ENCODE measurements around the gene FBXW10.
"Not testable (repeated sequence)": the region's sequence is repeated elsewhere in the genome, so short reads cannot be mapped to it uniquely, and the experiment has no call there.

FBXW10 gene, protein sequence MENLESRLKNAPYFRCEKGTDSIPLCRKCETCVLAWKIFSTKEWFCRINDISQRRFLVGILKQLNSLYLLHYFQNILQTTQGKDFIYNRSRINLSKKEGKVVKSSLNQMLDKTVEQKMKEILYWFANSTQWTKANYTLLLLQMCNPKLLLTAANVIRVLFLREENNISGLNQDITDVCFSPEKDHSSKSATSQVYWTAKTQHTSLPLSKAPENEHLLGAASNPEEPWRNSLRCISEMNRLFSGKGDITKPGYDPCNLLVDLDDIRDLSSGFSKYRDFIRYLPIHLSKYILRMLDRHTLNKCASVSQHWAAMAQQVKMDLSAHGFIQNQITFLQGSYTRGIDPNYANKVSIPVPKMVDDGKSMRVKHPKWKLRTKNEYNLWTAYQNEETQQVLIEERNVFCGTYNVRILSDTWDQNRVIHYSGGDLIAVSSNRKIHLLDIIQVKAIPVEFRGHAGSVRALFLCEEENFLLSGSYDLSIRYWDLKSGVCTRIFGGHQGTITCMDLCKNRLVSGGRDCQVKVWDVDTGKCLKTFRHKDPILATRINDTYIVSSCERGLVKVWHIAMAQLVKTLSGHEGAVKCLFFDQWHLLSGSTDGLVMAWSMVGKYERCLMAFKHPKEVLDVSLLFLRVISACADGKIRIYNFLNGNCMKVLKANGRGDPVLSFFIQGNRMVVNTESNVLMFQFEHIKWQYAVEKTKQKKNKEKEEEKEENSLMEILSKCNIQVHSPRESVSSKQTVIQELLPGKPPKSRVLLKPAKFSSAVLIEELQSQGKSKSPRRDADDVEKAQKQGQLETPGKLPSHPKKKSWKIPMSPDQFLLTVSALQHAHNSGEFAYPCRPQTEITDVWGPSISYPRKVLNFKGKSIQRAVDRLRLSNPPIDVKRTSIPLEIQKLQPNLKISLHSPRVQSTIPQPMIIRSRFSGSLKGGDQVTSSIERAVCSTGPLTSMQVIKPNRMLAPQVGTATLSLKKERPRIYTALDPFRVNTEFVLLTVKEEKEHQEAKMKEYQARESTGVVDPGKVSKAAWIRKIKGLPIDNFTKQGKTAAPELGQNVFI

DNA sequence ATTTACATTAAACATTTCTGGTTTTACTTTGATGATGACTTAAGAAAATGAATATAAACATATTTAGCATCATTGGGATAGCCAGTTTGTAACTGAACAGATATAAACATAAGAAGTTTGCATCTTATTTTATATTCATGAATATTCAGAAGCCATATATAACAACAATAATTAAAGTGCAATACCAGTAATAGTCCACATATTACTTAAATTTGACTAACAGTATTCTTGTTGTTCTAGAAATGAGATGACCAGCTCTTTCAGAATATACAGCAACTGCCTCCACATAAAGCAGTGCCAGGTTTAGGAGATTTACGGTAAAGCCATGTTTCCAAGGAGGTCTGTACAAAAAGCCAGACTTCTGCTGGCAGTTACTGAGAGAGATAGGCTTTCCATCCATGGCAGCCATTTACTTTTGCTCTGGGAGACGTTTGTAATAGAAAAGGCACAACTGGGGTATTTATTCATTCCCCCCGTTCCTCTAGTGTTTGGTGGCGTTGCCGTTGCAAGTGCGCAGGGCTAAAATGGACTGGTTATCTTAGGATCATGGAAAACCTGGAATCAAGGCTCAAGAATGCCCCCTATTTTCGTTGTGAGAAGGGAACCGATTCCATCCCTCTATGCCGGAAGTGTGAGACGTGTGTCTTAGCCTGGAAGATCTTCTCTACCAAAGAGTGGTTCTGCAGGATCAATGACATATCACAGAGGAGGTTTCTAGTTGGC is at the start of gene FBXW10:
TSS of gene FBXW10 (plus strand) at position 356 of the 723 bp plus-strand sequence. CDS start at position 547, 191 bp downstream.
- DNase-seq, result not testable (repeated sequence)

DNA sequence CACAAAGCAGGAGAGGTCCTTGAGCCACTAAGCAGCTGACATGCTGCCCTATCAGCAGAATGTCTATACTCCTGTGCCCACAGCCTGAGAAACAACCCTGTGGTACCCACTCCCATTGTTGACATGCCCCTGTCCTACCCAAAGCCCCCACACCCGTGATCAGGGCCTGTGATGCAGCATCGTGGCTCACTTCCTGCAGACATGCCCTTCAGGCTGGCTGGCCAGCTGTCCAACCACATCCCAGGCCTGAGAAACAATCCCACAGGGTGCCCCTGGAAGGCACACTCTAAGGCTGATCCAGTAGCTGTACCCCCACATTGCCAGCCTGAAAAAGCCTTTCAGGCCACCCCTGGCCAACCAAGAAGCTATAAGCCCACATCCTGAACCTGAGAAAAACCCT is 48.7 kb upstream of the FBXW10 start:
- not testable (repeated sequence) for DNase-seq

DNA sequence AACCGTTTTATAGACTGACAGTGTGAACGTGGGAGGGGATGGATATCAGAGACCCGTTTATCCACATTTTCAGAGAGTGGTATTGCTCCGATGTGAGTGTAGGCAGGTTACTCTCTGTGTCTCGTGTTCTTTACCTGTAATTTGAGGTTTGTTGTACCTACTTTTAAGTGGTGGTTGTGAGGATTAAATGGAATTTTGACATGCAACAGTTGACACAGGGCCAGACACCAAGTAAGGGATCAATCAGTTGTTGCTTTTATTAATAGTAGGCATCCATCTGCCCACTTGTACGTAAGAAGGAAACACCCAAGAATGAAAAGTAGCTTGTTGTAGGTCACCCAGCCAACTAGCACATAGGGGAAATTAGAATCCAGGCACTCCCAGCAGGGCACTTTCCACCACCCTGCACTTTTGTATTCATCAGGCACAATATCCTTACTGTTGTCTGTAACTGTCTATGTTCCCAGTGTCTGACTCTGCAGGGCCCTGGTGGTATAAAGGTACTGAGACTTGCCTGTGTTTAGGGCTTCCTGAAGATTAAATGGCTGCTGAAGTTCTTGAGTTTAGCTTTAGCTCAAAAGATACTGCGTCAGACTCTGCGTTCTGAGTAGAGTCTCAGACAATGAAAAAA is 45.3 kb upstream of the FBXW10 start:
- DNase-seq, result not testable (repeated sequence)

DNA sequence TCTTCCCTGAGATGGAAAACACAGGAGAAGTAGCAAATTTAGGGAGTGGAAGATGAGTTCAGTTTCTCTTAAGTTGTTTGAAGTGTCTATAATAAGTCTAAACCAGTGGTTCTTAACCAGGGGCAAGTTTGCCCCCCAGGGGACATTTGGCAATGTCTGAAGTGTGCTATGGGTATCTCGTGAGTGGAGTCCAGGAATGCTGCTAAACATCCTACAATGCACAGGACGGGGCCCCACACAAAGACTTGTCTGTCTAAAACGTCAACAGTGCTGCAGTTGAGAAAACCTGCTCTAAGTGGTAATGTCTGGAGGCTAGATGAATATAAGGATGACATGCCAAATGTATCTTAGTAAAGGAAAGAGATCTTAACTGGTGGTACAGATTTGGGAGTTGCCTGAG is 37.9 kb upstream of the FBXW10 start:
- DNase-seq, result not testable (repeated sequence)

DNA sequence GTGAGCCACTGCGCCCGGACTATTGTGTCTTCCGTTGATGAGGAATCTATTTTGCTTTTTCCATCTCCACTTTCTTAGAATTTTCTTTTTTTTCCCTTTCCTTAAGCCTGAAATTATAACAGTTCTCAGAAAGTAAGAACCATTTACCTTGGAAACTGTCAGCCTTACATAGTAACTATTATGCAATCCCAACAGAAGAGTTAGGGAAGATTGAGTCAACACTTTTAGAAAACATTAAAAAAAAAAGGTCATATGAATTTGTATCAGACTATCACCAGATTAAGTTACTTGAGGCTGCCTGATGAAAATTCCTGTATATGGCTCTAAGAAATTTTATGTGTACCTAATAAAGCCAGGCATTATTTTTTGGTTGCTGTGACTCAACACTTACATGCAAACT is 35.6 kb upstream of the FBXW10 start:
- not testable (repeated sequence) for DNase-seq

DNA sequence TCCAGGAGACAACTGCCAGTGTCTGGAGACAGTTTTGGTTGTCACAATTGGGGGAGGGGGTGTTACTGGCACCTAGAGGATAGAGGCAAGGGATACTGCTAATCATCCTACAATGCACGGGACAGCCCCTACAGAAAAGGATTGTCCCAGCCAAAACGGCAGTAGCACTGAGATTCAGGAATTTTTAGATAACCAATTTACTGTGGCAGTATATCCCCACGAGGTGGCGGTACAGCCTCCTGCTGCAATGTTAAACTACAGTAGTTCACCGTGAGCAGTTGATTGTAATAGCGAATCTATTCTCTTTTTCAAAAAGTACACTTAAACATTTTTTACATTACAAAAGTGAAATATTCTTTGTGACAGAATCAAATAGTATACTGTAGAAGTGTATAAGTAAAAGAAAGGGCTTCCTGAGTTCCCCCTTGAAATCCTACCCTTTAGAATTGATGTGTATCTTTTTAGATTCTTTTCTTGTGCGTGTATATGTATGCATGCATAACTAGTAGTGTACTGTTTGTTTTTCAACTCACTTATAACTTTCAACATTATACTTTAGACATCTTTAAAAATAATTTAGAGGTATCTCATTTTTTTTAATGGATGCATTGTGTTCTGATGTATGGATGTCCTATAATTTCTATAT is 31.4 kb upstream of the FBXW10 start:
- DNase-seq, result peak; percentile 52

DNA sequence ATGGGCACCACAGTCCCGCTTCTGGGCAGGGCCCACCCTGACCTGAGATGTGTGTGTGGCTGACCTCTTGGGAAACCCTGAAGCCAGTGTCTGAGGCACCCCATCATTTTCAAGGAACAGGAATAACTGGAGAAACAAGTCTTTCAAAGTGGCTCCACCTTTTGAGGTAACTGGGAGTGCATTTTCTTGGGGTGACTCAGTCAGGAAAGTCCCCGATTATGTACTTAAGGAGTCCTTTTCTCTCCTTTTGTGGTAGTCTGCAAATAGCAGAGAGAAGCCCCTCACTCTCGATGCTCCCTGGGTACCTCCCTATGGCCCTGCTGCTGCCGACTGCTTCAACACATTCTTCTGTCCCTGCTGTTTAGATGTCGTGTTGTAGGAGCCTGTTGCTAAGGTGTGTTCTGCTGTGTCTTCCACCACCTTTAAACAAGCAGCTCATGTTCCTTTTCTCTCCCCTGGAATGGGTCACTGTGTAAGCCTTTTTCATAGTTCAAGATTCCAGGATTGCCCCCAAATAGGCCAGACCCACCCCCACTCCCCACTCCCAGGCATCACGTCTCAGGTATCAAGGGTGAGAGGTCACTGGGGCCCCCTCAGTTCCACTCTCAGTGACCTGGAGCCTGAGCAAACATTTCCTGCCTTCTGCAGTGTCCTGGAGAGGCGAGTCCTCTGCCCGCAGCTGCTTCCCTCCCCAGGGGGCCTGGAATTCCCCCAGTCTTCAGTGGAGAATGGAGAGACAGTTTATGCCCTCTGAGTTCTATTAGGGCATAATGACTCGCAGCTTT is 25.0 kb upstream of the FBXW10 start:
- DNase-seq, result peak; percentile 38

DNA sequence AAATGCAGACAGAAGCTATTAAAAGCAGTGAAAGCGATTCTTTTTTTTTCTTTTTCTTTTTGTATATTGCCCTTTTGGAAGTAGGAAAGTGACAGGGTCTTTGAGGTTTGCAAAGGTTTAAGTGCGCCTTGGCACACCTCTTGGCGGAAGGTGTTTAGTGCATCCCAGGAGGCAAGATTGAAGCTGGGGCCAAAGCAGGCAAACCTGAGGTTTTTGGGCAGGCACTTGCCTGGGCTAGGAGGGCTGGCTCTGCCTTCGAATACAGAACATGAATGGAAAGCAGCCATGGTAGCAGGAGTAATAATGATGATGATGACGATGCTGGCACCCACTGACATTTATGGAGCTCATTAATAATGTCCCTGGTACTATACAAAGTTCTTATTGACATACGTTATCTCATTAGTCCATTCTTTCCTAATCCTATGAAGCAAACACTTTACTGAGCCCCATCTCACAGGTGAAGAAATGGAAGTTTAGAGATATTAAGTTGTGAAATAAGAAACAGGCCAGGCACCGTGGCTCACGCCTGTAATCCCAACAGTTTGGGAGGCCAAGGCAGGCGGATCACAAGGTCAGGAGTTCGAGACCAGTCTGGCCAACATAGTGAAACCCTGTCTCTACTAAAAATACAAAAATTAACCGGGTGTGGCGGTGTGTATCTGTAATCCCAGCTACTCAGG is 24.3 kb upstream of the FBXW10 start:
- not testable (repeated sequence) for DNase-seq

DNA sequence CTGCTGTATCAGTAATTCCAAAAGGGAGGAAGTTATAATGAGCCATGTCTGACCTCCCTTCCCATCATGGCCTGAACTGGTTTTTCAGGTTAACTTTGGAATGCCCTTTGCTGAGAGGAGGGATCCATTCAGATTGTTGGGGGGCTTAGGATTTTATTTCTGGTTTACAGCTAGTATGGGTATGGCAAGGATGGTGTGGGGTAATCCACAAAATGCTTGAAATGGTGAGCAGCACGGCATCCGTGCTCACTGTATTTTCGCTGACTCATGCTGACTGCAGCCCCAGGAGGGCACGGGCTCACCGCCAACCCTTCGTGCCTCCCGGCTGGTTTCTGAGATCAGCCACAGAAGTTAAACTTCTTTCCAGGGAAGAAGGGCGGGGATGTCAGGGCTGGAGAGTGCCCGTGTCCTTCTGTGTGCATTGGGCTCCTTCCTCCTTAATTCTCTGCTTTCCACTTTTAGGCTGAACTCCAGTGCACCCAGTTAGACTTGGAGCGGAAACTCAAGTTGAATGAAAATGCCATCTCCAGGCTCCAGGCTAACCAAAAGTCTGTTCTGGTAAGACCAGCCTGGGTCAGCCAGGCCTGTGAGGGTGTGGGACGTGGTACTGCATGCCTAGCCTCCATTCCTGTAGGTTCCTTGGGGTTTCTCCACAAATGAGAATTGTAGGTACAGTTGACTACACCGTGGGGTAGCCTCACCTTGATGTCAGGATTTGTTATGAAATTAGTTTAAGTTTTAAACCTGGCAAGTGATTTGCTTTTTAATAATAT is 21.9 kb upstream of the FBXW10 start:
- DNase-seq, result not testable (repeated sequence)

DNA sequence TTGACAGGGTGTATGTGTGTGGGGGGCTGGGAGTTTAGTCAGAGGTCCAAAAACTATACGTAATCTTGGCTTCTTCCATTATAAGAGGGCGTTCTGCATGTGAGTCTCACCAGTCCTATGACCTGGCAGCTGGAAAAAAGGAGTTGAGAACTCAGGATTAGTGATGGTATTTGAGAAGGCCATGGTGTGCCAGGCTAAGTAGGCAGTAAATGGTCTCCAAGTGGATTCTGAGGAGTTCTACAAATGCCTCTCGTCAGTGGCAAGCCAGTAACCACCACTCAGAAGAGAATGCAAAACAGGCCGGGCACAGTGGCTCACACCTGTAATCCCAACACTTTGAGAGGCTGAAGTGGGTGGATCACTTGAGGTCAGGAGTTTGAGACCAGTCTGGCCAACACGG is 21.2 kb upstream of the FBXW10 start:
- DNase-seq, result not testable (repeated sequence)

DNA sequence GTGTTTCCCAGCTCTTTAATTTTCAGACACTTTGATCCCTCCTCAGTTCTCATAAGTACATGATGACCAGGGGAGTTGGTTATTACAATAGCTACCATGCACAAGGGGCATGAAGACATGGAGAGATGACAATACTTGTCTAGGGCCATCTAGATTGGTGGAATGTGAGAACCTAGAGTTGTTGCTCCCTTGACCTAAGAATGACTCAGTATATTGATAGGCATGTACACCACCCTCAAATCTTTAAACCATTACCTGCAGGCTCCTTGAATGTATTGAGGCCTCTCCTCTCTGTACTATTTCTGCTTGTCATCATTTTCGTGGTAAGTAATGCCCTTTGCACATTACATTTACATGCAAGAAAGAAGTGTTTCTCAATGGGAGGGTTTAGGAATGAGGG is 20.3 kb upstream of the FBXW10 start:
- not testable (repeated sequence) for DNase-seq

DNA sequence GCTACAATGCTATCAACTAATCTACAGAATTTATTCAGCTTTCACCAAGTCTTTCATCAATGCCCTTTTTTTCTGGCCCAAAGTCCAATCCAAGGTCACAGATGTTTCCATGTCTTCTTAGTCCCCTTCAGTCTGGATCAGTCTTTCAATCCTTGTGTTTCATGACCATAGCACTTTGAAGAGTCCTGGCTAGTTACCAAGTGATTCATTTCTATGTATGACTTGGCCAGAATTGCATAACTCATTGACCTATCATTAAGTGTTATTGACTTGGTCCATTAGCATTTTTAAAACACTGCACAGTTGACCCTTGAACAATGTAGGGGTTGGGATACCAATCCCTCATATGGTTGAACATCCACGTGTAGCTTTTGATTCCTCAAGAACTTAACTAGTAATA is 11.4 kb upstream of the FBXW10 start:
- not testable (repeated sequence) for DNase-seq

DNA sequence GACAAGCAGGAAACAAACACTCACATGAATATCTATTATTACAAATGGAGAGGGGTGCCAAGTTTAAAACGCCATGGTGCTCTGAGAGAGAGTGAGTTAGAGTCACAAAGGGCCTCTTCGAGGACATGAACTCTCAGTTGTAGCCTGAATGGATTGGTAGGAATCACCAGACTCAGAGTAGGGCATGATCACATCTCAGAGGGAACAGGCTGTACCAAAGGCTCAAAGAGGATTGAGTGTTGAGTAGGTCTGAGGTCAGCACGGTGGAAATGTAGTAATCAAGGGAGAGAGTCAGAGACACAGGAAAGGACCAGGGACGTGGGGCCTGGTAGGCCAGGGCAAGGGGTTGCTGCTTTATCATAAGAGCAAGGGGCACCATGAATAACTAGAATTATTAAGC is 10.5 kb upstream of the FBXW10 start:
- DNase-seq, result not testable (repeated sequence)

DNA sequence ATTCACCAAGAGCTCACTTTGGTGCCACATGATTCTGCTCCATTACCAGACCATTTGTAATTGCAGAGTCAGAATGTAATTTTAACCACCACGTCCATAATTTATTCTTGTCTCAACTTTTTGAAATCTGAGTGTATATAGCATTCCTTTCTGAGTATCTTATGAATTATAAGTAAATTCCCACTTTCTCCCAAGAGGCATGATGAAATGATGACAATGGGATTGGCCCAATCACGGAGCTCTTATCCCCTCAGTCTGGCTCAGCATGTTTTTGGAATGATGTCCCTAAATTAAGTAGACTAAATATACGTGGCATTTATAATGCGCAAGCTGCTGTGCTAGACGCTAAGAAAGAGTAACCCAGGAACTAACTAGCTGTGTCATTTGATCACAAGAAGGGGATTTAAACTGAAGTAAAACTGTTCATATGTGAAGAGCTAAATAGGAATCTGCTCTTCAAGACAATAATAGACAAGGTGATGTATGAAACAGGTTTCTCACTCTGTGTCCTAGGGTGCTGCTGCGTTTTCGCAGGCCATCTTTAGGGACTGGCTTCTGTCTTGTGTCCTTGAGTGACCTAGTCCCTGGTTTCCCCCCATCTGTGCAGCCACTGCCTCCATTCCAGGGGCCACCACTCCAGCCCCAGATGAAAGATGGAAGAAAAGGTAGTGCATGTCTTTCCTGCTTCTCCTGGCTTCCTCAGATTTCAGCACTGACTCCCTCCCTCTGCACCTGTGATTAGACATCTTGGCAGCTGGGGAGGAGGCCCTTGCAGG is 4.0 kb upstream of the FBXW10 start:
- DNase-seq, result peak; percentile 63

DNA sequence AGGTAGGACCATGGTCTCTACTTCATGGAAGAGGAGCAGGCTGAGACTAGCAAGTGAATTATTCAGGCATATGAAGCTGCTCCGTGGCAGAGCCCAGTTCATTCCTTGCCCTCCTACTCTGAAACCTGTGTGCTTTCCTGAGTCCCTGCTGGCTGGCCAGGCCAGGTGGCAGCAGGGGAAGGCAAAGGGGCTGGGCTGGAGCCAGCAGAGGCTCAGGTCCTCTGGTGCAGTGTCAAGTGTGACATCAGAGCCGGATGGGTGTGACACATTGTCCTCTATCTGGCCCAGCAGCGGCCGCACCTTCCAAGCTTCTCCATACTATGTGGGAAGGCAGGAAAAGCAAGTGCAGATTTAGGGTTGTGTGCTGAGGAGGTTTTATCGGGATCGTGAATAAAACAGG is 2.6 kb upstream of the FBXW10 start:
- not testable (repeated sequence) for DNase-seq

DNA sequence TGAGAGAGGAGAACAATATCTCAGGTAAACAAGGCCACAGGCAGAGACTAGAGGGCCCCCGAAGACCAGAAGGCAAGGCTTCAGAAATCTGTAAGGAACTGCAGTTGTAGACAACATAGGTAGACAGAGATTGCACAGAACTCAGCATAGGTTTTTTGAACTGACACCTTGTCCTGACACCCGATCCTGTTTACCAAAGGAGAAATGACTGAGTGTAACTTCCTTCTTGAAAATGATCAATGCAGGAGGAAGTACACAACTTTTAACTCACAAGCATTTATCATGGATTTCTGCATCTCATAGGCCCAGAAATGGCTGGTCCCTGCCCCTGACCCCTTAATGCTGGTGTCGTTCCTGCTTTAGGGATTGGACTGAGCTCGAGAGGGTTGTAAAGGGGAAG is 872 bp downstream of the FBXW10 start:
- not testable (repeated sequence) for DNase-seq

DNA sequence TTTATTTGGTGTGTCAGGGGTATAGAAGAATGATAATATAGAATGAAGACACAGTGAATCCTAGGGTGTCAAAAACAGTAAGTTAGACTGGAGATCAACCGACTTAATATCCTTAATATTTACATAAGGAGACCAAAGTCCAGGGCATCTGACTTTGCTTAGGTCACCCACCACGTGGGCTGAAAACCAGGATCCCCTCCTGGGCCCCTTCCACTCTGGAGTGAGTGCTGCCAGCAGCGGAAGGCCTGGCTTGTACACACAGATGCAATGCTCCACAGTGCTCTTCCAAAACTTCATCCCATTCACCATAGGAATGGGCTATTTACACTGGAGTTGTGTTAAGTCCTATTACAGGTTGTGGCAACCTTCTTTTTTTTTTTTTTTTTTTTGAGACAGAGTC is 2.7 kb downstream of the FBXW10 start:
- not testable (repeated sequence) for DNase-seq

DNA sequence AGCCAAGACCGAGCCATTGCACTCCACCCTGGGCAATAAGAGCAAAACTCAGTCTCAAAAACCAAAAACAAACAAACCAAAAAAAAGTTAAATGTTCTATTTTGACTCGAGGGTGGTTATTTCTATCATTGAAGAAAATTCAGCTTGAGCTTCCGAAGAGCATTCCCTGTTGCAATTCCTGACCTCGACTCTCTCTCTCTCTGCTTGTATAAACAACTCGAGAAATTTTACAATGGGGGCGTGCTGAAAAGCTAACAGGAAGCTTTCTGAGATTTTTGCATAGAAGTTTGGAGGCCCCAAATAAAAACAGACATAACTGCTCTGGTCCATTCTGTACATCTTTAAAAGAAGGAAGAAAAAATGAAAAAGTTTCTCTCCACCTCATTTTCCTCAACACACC is 3.6 kb downstream of the FBXW10 start:
- DNase-seq, result not testable (repeated sequence)

DNA sequence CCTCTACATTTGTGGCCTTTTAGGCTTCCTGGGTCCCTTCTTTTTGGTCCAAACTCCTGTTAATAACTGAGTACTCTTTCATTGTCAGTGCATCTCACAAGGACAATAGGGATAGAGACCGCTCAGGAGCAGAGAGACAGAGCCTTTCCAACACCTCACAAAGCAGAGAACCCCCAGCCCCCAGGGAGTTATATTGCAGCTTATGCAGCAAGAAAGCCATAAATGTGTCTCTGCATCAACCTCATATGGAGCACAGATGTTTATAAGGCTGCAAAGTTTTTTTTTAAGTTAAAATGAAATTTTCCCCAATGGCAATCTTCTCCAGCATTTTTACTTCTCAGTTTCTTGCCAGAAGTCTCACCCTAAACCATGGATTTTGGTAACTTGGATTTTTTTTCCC is 6.4 kb downstream of the FBXW10 start:
- not testable (repeated sequence) for DNase-seq
